ENCODE results near the gene EPSTI1. TPM values are rescaled to one million over a fixed set of nuclear protein-coding genes. Genes with fewer than 3 reads are reported as not detected.

Gene EPSTI1
- total RNA-seq, 1 experiment from 2014 or later, result 0.69 TPM

DNA sequence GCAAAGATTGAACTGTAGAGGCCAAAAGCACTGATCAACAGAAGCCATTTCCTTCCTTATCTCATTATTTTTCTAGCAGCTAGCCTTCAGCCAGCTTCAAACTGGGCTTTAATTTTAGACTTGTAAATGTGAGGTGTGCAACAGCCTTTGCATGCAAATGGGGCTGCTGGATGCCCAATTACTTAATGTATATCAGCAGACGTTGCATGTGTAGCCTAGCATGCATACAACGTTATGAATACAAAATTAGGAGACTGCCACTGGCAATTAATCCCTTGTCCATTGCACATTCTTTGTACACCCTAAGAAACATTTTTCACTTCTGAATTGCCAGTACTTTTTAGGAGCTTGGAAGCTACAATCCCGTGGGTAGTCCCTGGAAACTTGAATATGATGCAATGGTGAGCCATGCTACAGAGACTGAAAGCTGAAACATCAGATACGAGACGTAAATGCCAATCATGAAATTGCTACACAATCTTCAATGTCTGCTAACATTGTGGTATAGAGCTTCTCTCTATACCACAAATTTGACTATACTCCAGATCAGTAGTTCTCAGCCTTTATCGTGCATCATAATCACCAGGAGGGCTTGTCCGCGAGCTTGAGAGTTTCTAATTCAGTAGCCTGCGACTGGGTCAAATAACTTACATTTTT is 20.2 kb downstream of the EPSTI1 start:
- ATAC-seq (no peak), DNase-seq (ENCODE audit: low read depth, low spot score) (no peak)
- H3K9me3 ChIP-seq (ENCODE audit: control insufficient read depth, insufficient read depth, low read depth, low read length), result no peaks in the 10 kb centered on the region
- H3K27me3 ChIP-seq (ENCODE audit: control insufficient read depth, insufficient read depth, low read length), result no peaks in the 10 kb centered on the region
- TF ChIP-seq POLR2AphosphoS5 (IDR thresholded peaks at IDR 0.05; ENCODE audit: low read depth, low read length) (no peak), SIN3A (IDR thresholded peaks at IDR 0.05; ENCODE audit: borderline replicate concordance, insufficient read depth, low read depth, low read length) (no peak), TCF7L2 (IDR thresholded peaks at IDR 0.05; ENCODE audit: low read depth, low read length) (no peak)
- TF ChIP-seq, protein P1, sequence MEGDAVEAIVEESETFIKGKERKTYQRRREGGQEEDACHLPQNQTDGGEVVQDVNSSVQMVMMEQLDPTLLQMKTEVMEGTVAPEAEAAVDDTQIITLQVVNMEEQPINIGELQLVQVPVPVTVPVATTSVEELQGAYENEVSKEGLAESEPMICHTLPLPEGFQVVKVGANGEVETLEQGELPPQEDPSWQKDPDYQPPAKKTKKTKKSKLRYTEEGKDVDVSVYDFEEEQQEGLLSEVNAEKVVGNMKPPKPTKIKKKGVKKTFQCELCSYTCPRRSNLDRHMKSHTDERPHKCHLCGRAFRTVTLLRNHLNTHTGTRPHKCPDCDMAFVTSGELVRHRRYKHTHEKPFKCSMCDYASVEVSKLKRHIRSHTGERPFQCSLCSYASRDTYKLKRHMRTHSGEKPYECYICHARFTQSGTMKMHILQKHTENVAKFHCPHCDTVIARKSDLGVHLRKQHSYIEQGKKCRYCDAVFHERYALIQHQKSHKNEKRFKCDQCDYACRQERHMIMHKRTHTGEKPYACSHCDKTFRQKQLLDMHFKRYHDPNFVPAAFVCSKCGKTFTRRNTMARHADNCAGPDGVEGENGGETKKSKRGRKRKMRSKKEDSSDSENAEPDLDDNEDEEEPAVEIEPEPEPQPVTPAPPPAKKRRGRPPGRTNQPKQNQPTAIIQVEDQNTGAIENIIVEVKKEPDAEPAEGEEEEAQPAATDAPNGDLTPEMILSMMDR (IDR thresholded peaks at IDR 0.05), result no peak
- TF ChIP-seq, protein P2, sequence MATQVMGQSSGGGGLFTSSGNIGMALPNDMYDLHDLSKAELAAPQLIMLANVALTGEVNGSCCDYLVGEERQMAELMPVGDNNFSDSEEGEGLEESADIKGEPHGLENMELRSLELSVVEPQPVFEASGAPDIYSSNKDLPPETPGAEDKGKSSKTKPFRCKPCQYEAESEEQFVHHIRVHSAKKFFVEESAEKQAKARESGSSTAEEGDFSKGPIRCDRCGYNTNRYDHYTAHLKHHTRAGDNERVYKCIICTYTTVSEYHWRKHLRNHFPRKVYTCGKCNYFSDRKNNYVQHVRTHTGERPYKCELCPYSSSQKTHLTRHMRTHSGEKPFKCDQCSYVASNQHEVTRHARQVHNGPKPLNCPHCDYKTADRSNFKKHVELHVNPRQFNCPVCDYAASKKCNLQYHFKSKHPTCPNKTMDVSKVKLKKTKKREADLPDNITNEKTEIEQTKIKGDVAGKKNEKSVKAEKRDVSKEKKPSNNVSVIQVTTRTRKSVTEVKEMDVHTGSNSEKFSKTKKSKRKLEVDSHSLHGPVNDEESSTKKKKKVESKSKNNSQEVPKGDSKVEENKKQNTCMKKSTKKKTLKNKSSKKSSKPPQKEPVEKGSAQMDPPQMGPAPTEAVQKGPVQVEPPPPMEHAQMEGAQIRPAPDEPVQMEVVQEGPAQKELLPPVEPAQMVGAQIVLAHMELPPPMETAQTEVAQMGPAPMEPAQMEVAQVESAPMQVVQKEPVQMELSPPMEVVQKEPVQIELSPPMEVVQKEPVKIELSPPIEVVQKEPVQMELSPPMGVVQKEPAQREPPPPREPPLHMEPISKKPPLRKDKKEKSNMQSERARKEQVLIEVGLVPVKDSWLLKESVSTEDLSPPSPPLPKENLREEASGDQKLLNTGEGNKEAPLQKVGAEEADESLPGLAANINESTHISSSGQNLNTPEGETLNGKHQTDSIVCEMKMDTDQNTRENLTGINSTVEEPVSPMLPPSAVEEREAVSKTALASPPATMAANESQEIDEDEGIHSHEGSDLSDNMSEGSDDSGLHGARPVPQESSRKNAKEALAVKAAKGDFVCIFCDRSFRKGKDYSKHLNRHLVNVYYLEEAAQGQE (IDR thresholded peaks at IDR 0.05; ENCODE audit: insufficient read depth in 1 of 2, low read depth in 2 of 2, low read length in 1 of 2), result no peak
- H3K36me3 ChIP-seq (ENCODE audit: control insufficient read depth, insufficient read depth, low read length), result no peaks in the 10 kb centered on the region
- H3K4me1 ChIP-seq (ENCODE audit: control insufficient read depth, insufficient read depth, low read length), result no peaks in the 10 kb centered on the region
- no peak overlapping the region for H3K4me3 ChIP-seq (ENCODE audit: low read depth in 2 of 2, low read length in 2 of 2)
- ChIA-PET CTCF (no interaction called here), POLR2A (no interaction called here)
- BruUV-seq (replicated peaks), result no TSS peak
- in situ Hi-C loops (cut with HindIII; ENCODE audit: low pct_unique_long_range_greater_than_20kb, low sequenced_read_pairs) (no loop called here), intact Hi-C loops (cut with micrococcal nuclease; ENCODE audit: unreplicated experiment) (loop anchor here (5.0 kb wide), 1 partner anchor 830 kb away; no protein-coding TSS in a partner anchor)
- H3K27ac ChIP-seq (ENCODE audit: low read length), result no peak overlapping the region

DNA sequence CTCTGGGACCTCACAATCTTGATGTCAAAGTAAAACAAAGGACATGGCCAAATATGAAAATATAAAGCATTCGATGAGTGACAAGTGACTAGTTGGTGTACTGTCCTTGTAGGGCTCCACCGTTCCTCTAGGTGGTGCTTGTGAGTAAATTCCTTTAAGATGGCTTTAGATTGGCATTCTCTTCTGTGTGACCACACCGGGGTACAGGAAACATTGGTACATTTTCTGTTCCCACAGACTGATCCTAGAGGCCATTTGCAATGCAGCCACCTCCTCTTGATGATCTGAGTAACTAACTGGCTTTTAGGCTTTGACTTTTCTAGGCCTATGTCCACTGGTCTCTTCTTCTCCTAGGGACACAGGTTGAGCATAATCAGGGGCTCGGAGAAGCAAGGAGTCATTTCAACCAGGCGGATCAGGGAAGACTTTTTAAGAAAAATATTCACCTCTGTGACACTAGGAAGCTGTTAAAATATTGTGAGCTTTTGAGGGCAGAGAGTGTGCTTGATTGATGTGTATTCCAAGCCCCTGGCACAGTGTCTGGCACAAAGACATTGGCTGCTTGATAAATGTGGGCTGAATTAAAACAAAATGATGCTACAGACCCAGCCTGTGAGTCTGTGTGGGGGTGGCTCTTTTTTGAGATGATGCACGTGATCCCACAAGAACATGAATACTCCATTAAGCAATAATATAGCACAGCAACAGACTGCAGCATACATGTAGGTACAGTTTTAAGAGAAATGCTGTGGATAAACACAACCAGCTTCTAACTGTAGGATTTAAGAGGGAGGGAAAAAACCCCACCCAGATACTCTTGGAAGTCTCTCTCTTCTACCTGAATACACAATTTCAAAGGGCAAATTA is 21.0 kb downstream of the EPSTI1 start:
- in situ Hi-C loops (cut with HindIII; ENCODE audit: low pct_unique_long_range_greater_than_20kb, low sequenced_read_pairs), result no loop called here
- Histone ChIP-seq H3K4me1 (ENCODE audit: control insufficient read depth, insufficient read depth, low read length) (no peaks in the 10 kb centered on the region), H3K36me3 (ENCODE audit: control insufficient read depth, insufficient read depth, low read length) (no peaks in the 10 kb centered on the region), H3K9me3 (ENCODE audit: control insufficient read depth, insufficient read depth, low read depth, low read length) (no peaks in the 10 kb centered on the region), H3K4me3 (ENCODE audit: low read depth in 2 of 2, low read length in 2 of 2) (no peak overlapping the region), H3K27ac (ENCODE audit: low read length) (no peak overlapping the region), H3K27me3 (ENCODE audit: control insufficient read depth, insufficient read depth, low read length) (no peaks in the 10 kb centered on the region)
- BruUV-seq (replicated peaks), result no TSS peak
- CTCF ChIA-PET, result no interaction called here
- TF ChIP-seq SIN3A (IDR thresholded peaks at IDR 0.05; ENCODE audit: borderline replicate concordance, insufficient read depth, low read depth, low read length) (no peak), TCF7L2 (IDR thresholded peaks at IDR 0.05; ENCODE audit: low read depth, low read length) (no peak), POLR2AphosphoS5 (IDR thresholded peaks at IDR 0.05; ENCODE audit: low read depth, low read length) (no peak)
- TF ChIP-seq, protein P1 (IDR thresholded peaks at IDR 0.05), result peak; percentile 70
- TF ChIP-seq, protein P2 (IDR thresholded peaks at IDR 0.05; ENCODE audit: insufficient read depth in 1 of 2, low read depth in 2 of 2, low read length in 1 of 2), result no peak
- intact Hi-C loops (cut with micrococcal nuclease; ENCODE audit: unreplicated experiment), result loop anchor here (5.0 kb wide), 1 partner anchor 831 kb away; no protein-coding TSS in a partner anchor
- ATAC-seq (peak; percentile 70; the same call in 1 of the 2 replicates), DNase-seq (ENCODE audit: low read depth, low spot score) (no peak)
- POLR2A ChIA-PET, result no interaction called here
